Measurements from ENCODE around the gene SCYGR3. TPM values are rescaled to one million over a fixed set of nuclear protein-coding genes. Genes with fewer than 3 reads are reported as not detected.

The SCYGR3 gene
- total RNA-seq, 1 donor from 2014 or later: not detected

DNA sequence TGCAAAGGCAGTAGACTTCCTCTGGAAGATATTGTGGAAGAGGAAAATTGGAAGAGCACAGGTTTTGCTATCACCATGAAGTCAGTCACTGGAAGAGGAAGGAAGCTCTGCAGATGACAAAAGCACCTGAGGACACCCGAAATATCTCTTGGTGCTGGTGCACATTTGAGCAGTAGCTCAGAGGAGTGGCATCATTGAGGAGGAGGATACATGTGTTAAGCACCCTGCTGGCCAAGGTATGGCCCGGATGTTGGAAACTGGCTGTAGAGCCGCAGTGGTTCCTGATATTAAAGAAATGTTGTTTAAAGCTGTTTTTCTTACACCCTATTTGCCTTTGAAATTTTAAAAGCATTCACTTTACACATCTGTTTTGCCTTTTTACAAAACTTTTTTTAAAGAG, 48.6 kb downstream of the SCYGR3 start:
- no peak for DNase-seq (ENCODE audit: extremely low read depth, low read depth, low spot score)

- no peak for DNase-seq (ENCODE audit: extremely low read depth, low read depth, low spot score)
Measured at GRCh38 chr2:227565080-227565479, 49.6 kb downstream of the SCYGR3 start.

Other genes starting within 250 kb of the SCYGR3 start
- gene TM4SF20, start 235.5 kb downstream of the SCYGR3 start, total RNA-seq: not detected in 2 replicates
- not detected in 2 replicates for gene SCYGR1, start 226.9 kb downstream of the SCYGR3 start, total RNA-seq
- 62.4 and 68.7 TPM in 2 replicates for gene AGFG1, start 142.7 kb downstream of the SCYGR3 start, total RNA-seq
- not detected in 2 replicates for gene SCYGR2, start 15.9 kb downstream of the SCYGR3 start, total RNA-seq
- not detected in 2 replicates for gene SCYGR4, start 2.7 kb upstream of the SCYGR3 start, total RNA-seq
- gene SCYGR5, start 52.0 kb upstream of the SCYGR3 start, total RNA-seq: not detected in 2 replicates
- not detected in 2 replicates for gene SLC19A3, start 103.2 kb upstream of the SCYGR3 start, total RNA-seq
- not detected in 2 replicates for gene SCYGR6, start 109.9 kb upstream of the SCYGR3 start, total RNA-seq
- gene SCYGR7, start 113.5 kb upstream of the SCYGR3 start, total RNA-seq: not detected in 2 replicates
- not detected in 2 replicates for gene SCYGR8, start 131.1 kb upstream of the SCYGR3 start, total RNA-seq
- gene CCL20, start 199.0 kb upstream of the SCYGR3 start, total RNA-seq: 2.6 and 6.0 TPM in 2 replicates

Measured in glomerular endothelial cell (primary cell).